ENCODE measurements around the gene MAN2B2.

DNA sequence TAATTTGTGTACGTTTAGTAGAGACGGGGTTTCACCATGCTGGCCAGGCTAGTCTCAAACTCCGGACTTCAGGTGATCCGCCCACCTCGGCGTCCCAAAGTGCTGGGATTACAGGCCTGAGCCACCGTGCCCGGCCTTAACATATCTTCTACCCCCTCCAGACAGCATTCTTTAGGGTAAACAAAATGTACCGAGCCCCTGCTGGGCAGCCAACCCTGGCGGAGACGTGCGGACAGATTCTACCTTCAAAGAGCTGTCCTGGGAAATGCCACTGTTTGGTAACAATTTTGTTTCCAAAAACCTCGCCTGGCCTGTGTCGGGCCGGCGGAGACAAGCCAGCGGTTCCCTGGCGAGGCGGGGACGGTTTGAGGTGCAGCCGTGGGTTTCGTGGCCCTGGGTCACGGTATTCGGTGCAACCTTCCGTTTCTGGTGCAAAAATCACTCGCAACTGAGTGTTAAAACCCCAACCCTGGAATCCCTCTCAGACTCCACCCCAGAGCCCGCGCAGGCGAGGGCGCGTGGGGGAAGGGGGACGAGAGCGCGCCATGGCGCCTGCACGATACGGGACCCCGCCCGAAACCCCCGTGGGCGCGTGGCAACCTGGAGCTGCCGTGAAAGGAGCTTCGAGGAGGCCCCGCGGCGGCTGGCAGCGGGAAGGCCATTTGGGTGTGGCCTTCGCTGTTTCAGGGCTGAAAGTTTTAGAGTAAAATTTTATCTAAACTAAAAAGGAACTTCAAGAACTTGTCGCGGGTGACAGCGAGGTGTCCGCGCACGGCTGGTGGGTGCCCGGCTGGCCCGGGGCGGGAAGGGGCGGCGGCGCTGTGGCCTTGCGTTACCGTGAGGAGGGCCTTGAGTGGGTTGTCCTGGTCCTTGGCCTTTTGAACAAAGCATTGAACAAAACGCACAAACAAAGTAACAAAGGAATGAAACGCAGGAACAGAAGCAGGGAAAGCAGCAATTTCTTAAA is 82.5 kb downstream of the MAN2B2 start:
- TF ChIP-seq POLR2A (IDR thresholded peaks at IDR 0.05), result no peak
- TF ChIP-seq POLR2AphosphoS5 (IDR thresholded peaks at IDR 0.05), result no peak

Measured in breast epithelium (tissue), 3 donors.